HepG2 (cell line): Measurements from ENCODE around the gene PEAR1. TPM values are rescaled to one million over a fixed set of nuclear protein-coding genes. Genes with fewer than 3 reads are reported as not detected.

Experiments used
- CEBPG ChIP-seq: IDR thresholded peaks from 2 replicates; pipeline ENCODE4 v1.6.1; 2016
- FOSL1 ChIP-seq: sonication (generic); formaldehyde crosslinking; IDR thresholded peaks from 2 replicates; pipeline ENCODE4 v1.9.0; 2021; ENCODE audit warnings: missing genetic modification reagents, borderline replicate concordance
- HNRNPL ChIP-seq: fragments of 200-400 bp; formaldehyde crosslinking; IDR thresholded peaks from 2 replicates; pipeline ENCODE4 v1.6.1; 2017; ENCODE audit warnings: mild to moderate bottlenecking, low read depth, low read length
- KDM2A ChIP-seq: sonication (generic); formaldehyde crosslinking; IDR thresholded peaks from 2 replicates; pipeline ENCODE4 v1.4.0; 2020; ENCODE audit warnings: low read depth, missing genetic modification reagents, borderline replicate concordance
- MTA3 ChIP-seq: sonication (generic); formaldehyde crosslinking; IDR thresholded peaks from 2 replicates; pipeline ENCODE4 v1.4.0; 2020; ENCODE audit warnings: missing genetic modification reagents
- MTF2 ChIP-seq: sonication (generic); formaldehyde crosslinking; IDR thresholded peaks from 2 replicates; pipeline ENCODE4 v1.5.0; 2020; ENCODE audit warnings: missing genetic modification reagents, borderline replicate concordance
- PAF1 ChIP-seq: IDR thresholded peaks from 2 replicates; pipeline ENCODE4 v1.6.1; 2016; ENCODE audit warnings: missing genetic modification reagents, missing compliant biosample characterization
- SMC3 ChIP-seq: IDR thresholded peaks from 2 replicates; pipeline ENCODE4 v1.6.1; 2011; ENCODE audit warnings: low read length, improper control_type of control experiment
- SP2 ChIP-seq: sonication (generic); formaldehyde crosslinking; IDR thresholded peaks from 2 replicates; pipeline ENCODE4 v1.5.1; 2020; ENCODE audit warnings: mild to moderate bottlenecking, missing genetic modification reagents
- SRY ChIP-seq: sonication (generic); formaldehyde crosslinking; IDR thresholded peaks from 2 replicates; pipeline ENCODE4 v1.8.0; 2022; ENCODE audit warnings: mild to moderate bottlenecking, missing genetic modification reagents
- TBX2 ChIP-seq: sonication (generic); formaldehyde crosslinking; IDR thresholded peaks from 2 replicates; pipeline ENCODE4 v1.5.0; 2020; ENCODE audit warnings: missing genetic modification reagents, mild to moderate bottlenecking, borderline replicate concordance
- ZNF407 ChIP-seq: sonication (generic); formaldehyde crosslinking; IDR thresholded peaks from one replicate; pipeline ENCODE4 v1.5.1; 2020; ENCODE audit warnings: mild to moderate bottlenecking, missing genetic modification reagents; ENCODE audit errors: not compliant biosample characterization
- ZNF580 ChIP-seq: IDR thresholded peaks from 2 replicates; pipeline ENCODE4 v1.6.1; 2016; ENCODE audit warnings: low read depth, borderline replicate concordance
- ZSCAN31 ChIP-seq: sonication (generic); formaldehyde crosslinking; IDR thresholded peaks from 2 replicates; pipeline ENCODE4 v1.5.0; 2020; ENCODE audit warnings: low read depth, mild to moderate bottlenecking, missing genetic modification reagents
- polyA plus RNA-seq, 8 experiments: library from polyadenylated mRNA; depleted of rRNA in 3 of 8; stranded (reverse) in 7 of 8; unstranded in 1 of 8; fragments of >200 nt; fragmentation: Illumina TruSeq in 4 of 8; extraction: Trizol in 4 of 8; gene quantifications; 2 replicates each; pipeline versions ENCODE4 v1.2.1 to v1.2.3, GENCODE V29; 2011 to 2016; ENCODE audit warnings: low read depth in 4 of 8, missing spikeins in 1 of 8, mixed read lengths in 1 of 8; ENCODE audit not compliant: insufficient read depth in 1 of 8
- total RNA-seq, 5 experiments: library from RNA; depleted of rRNA; stranded (reverse); fragments of >200 nt; fragmentation: Illumina TruSeq; extraction: Trizol; gene quantifications; 2 replicates each; pipeline ENCODE4 v1.2.3, GENCODE V29; 2016; ENCODE audit warnings: low read depth in 1 of 5
- TF ChIP-seq, protein P1 (sequence below): sonication (generic); formaldehyde crosslinking; conservative IDR thresholded peaks from 2 replicates; pipeline ENCODE4 v1.4.0; 2020; ENCODE audit warnings: mild to moderate bottlenecking, missing genetic modification reagents, moderate library complexity
- TF ChIP-seq, protein P2 (sequence below): sonication (generic); formaldehyde crosslinking; IDR thresholded peaks from 2 replicates; pipeline ENCODE4 v1.8.0; 2022; ENCODE audit warnings: missing genetic modification reagents, mild to moderate bottlenecking, borderline replicate concordance

Gene PEAR1
- total and polyA plus RNA-seq, 2 of the 13 experiments (the other 11 are each of a cell fraction or from before 2014, with no cell fraction given) = 0.27 to 0.41 TPM

GRCh38 chr1:156920233-156921052 is 26.9 kb downstream of the PEAR1 start, which contains the start of gene LRRC71 (continued):
- TF ChIP-seq TBX2 (CRISPR knock-in tag) (peak; percentile 35; the same call in 1 of the 2 replicates), SMC3 (peak; percentile 8; the same call in 1 of the 2 replicates), MTF2 (CRISPR knock-in tag) (peak; percentile 82; the same call in 1 of the 2 replicates), KDM2A (peak; percentile 79), ZSCAN31 (no peak), ZNF407 (peak; percentile 43), HNRNPL (0 out of 2 replicates have a peak, but pooled peaks have one; percentile 30), MTA3 (CRISPR knock-in tag) (no peak), CEBPG (CRISPR knock-in tag) (no peak), ZNF580 (CRISPR knock-in tag) (peak; percentile 60; the same call in 1 of the 2 replicates), PAF1 (CRISPR knock-in tag) (no peak), FOSL1 (no peak), SP2 (CRISPR knock-in tag) (no peak), SRY (CRISPR knock-in tag) (no peak)
- TF ChIP-seq, protein P1, sequence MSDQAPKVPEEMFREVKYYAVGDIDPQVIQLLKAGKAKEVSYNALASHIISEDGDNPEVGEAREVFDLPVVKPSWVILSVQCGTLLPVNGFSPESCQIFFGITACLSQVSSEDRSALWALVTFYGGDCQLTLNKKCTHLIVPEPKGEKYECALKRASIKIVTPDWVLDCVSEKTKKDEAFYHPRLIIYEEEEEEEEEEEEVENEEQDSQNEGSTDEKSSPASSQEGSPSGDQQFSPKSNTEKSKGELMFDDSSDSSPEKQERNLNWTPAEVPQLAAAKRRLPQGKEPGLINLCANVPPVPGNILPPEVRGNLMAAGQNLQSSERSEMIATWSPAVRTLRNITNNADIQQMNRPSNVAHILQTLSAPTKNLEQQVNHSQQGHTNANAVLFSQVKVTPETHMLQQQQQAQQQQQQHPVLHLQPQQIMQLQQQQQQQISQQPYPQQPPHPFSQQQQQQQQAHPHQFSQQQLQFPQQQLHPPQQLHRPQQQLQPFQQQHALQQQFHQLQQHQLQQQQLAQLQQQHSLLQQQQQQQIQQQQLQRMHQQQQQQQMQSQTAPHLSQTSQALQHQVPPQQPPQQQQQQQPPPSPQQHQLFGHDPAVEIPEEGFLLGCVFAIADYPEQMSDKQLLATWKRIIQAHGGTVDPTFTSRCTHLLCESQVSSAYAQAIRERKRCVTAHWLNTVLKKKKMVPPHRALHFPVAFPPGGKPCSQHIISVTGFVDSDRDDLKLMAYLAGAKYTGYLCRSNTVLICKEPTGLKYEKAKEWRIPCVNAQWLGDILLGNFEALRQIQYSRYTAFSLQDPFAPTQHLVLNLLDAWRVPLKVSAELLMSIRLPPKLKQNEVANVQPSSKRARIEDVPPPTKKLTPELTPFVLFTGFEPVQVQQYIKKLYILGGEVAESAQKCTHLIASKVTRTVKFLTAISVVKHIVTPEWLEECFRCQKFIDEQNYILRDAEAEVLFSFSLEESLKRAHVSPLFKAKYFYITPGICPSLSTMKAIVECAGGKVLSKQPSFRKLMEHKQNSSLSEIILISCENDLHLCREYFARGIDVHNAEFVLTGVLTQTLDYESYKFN (CRISPR knock-in tag) = no peak
- TF ChIP-seq, protein P2, sequence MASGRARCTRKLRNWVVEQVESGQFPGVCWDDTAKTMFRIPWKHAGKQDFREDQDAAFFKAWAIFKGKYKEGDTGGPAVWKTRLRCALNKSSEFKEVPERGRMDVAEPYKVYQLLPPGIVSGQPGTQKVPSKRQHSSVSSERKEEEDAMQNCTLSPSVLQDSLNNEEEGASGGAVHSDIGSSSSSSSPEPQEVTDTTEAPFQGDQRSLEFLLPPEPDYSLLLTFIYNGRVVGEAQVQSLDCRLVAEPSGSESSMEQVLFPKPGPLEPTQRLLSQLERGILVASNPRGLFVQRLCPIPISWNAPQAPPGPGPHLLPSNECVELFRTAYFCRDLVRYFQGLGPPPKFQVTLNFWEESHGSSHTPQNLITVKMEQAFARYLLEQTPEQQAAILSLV (CRISPR knock-in tag) = no peak
